GM20000 (cell line): Measurements from ENCODE around the gene MATN4.

ENCODE experiments used
- DNase-seq: peaks from one replicate; pipeline ENCODE4 v3.0.0; 2012; ENCODE audit warnings: low spot score
- TF ChIP-seq, protein P1 (sequence below): IDR thresholded peaks from 2 replicates; pipeline ENCODE4 v1.5.1; 2012; ENCODE audit warnings: mild to moderate bottlenecking, control low read depth; ENCODE audit errors: extremely low read depth, missing control alignments

Gene MATN4

DNA sequence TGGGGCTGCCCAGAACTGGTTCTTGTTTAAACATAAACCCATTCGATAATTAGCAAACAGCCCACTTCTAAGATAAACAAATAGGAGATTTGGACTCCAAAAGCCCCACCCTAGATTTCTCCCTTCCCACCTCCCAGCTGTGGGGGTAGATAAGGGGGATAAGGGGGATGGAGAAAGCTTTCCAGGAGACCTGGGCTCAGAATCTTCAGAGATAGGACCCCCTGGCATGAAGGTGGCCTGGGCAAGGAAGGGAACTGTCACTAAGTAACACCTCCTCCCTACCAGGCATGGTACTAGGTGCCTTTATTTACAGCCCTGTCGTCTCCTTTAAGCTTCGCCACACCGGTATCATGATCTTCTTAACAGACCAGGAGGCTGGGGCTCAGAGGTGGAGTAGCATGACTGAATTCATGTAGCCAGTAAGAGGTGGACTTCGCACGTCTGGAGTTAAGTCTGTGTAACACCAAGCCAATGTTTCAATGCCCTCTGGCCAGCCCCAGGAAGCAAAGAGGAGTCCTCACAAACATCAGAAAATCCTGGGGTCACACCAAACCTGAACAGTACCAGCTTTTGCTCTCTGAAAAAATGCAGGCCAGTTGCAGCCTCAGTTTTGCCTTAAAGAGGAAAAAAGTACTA is 35.6 kb upstream of the MATN4 start:
- TF ChIP-seq, protein P1, sequence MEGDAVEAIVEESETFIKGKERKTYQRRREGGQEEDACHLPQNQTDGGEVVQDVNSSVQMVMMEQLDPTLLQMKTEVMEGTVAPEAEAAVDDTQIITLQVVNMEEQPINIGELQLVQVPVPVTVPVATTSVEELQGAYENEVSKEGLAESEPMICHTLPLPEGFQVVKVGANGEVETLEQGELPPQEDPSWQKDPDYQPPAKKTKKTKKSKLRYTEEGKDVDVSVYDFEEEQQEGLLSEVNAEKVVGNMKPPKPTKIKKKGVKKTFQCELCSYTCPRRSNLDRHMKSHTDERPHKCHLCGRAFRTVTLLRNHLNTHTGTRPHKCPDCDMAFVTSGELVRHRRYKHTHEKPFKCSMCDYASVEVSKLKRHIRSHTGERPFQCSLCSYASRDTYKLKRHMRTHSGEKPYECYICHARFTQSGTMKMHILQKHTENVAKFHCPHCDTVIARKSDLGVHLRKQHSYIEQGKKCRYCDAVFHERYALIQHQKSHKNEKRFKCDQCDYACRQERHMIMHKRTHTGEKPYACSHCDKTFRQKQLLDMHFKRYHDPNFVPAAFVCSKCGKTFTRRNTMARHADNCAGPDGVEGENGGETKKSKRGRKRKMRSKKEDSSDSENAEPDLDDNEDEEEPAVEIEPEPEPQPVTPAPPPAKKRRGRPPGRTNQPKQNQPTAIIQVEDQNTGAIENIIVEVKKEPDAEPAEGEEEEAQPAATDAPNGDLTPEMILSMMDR = no peak
- no peak for DNase-seq

DNA sequence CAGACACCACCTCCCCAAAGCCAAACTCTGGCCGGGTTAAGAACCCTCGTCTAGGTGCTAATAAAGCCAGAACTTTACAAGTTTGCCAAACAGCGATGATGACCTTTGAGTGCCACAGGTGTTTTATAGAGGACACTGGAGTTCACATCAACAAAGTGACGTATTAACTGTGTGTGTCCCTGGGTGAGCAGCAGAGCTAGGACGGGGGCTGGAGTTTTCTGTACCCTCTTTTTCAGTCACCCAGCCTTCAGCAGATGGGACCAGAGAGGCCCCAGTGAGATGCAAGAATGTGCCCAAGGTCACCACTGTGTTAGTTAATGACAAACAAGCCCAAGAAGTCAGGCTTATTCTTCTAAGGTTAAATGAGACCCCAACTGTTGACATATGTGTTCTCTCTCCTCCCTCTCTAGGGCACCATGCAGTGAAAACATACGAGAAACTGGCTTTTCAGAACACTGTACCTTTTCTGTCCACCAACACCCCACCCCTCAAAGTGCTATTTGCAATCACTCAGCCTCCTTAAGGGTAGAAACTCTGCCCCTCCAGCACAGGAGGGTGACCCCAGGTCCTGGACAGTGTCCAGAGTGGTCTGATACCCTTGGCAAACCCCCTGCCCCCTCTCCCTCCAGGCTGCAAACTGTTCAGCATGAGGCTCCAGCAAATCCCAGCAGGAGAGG is 34.9 kb upstream of the MATN4 start:
- TF ChIP-seq, protein P1 = no peak
- no peak for DNase-seq

DNA sequence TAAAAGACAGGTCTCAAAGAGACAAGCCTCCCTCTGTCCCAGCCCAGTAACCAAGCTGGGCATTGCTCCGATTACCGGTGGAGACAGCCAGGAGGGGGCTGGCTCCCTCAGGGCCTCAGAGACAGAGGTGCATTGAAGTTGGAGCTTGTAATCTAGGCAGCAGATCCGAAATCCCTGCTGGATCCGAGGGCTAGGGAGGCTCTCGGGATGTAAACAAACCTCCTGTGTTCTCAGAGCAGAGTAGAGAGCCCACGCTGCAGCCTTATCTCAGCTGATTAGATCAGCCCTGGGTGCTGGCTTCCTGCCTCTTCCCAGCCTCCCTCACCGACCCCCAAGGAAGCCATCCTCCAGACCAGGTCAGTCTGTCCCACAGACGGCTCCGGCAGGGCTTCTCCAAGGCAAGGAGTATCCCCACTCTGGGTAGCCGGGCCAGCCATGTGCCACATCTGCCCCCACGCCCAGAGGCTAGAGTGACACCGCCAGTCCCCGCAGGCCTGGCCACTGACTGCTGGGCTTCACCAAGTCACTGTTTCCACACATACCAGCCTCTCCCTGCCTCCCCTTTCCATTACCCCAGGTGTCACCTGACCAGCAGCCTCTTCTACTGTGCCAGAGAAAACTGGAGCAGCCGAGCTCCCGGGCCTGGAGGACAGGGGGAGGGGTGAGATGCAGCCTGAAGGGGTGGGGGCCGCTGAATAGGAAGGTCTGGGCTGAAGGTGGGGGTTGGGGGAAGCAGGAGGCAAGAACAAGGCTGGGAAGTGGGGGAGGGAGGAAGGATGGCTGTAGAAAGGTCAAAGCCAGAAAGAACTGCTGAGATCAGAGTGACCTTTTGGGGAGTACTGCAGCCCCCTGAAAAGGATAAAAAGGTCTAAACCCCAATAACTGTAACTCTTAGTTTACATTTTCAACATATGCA is 34.1 kb upstream of the MATN4 start:
- TF ChIP-seq, protein P1 = no peak
- no peak for DNase-seq

DNA sequence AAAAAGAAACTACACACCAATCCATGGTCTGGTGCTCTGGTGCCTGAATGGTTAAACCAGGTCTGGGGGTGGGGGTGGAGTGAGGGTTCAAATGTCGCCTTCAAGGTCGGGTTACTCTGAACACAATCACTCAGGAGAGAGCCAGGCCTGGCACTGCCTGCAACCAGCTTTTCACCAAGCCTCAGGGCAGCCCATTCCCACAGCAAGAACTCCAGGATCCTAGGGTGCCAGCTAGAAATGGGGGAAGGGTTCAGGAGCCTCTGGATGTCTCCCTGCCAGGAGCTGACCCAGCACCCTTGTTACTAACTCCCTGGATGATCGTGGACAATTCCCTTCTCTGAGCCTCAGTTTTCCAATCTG is 33.5 kb upstream of the MATN4 start:
- no peak for DNase-seq
- TF ChIP-seq, protein P1 = no peak

DNA sequence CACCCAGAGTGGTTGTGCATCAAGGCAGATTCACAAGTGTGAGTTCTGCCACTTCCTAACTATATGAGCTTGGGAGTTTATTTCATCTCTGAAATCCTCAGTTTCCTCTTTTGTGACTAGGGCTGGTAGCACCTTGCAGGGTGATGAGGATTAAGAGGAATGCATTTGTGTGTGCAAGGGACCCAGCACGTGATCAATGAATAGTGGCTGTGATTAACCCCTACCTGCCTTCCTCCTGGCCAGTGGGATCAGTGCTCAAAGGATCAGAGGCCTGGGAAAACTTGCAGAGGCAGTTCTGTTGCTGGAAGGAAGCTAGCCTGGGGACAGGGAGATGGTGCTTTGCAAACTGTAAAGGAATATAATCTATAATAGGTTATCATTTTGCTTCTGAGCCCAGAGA is 32.9 kb upstream of the MATN4 start:
- no peak for DNase-seq
- TF ChIP-seq, protein P1 = no peak

DNA sequence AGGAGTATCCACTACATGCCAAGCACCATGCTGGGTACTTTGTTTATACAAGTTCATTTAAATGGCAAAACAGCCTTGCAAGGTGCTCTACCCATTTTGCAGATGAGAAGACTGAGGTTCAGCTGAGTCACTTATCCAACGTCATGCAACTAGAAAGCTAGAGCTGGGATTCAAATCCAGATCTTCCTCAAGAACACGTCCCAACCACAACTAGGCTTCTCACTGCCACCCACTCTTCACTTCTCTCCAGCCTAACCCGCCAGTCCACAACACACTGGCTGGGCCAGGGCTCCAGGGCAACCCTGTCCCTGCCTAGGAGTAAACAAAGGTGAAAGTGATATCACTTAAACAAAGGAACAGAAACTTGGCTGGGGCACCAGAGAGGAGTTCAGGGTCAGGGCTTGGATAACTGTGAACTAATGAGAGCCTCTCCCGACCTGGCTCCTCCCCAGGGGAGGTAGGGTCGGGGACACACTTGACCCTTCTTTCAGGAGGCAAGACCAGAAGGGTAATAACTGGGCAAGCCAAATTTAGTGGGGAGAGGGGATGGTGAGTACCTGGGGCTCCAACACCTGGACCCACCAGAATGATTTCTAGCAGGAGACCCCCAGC is 32.2 kb upstream of the MATN4 start:
- TF ChIP-seq, protein P1 = no peak
- DNase-seq = no peak
